T-cell (primary cell): Measurements from ENCODE around the gene AGPS. TPM values are rescaled to one million over a fixed set of nuclear protein-coding genes. Genes with fewer than 3 reads are reported as not detected.
"Not testable (repeated sequence)": the region's sequence is repeated elsewhere in the genome, so short reads cannot be mapped to it uniquely, and the experiment has no call there.

Experiments
- ATAC-seq, 4 experiments: fragments of 200-7000 bp in 3 of 4; fragments of 150-1000 bp in 1 of 4; cut with Tn5 transposase; replicated peaks in 1 of 4; 1 replicate in 3 of 4; 2 replicates in 1 of 4; pipeline ENCODE4 v1.10.0; 2021; ENCODE audit warnings: moderate library complexity in 3 of 4, mild to moderate bottlenecking in 2 of 4, moderate number of reproducible peaks in 1 of 4
- CTCF ChIA-PET, 2 donors: fragments of 300-600 bp; sonication (Branson Sonifier 250); formaldehyde crosslinking; loops; one replicate each; lab custom pipeline; 2022; ENCODE audit warnings: antibody characterized with exemption in 2 of 2; lab: Charles Lee
- POLR2A ChIA-PET, 2 donors: fragments of 300-600 bp; sonication (Branson Sonifier 250); formaldehyde crosslinking; loops; one replicate each; lab custom pipeline; 2022; ENCODE audit warnings: antibody characterized with exemption in 2 of 2; lab: Charles Lee
- DNase-seq, 35 experiments: peaks; one replicate each; pipeline versions ENCODE4 v3.0.0 to v3.0.0-alpha.2; 2013 to 2023
- H3K27ac ChIP-seq: one replicate; pipeline ENCODE4 v1.5.1; 2013; ENCODE audit warnings: low read length
- H3K27me3 ChIP-seq, 2 experiments: replicated peaks in 1 of 2; 1 replicate in 1 of 2; 2 replicates in 1 of 2; pipeline versions ENCODE4 v1.6.1 to v1.7.0; 2013; ENCODE audit warnings: low read length in 1 of 2, mixed read lengths in 1 of 2; ENCODE audit not compliant: control insufficient read depth in 2 of 2, insufficient read depth in 2 of 2; ENCODE audit errors: extremely low read depth in 1 of 2
- H3K36me3 ChIP-seq, 2 donors: 1 replicate in 1 of 2; 2 replicates in 1 of 2; pipeline versions ENCODE4 v1.6.1 to v1.7.0; 2013; ENCODE audit warnings: low read length in 1 of 2; ENCODE audit not compliant: control insufficient read depth in 2 of 2, insufficient read depth in 1 of 2; ENCODE audit errors: extremely low read depth in 1 of 2
- H3K4me1 ChIP-seq, 2 experiments: 1 replicate in 1 of 2; 2 replicates in 1 of 2; pipeline versions ENCODE4 v1.6.1 to v1.7.0; 2013; ENCODE audit warnings: low read length in 2 of 2, mixed read lengths in 1 of 2; ENCODE audit not compliant: insufficient read depth in 2 of 2, control insufficient read depth in 1 of 2; ENCODE audit errors: extremely low read depth in 1 of 2
- H3K4me3 ChIP-seq, 2 donors: 1 replicate in 1 of 2; 2 replicates in 1 of 2; pipeline versions ENCODE4 v1.5.1 to v1.7.0; 2013; ENCODE audit warnings: mild to moderate bottlenecking in 2 of 2, low read length in 1 of 2, moderate library complexity in 1 of 2; ENCODE audit not compliant: control insufficient read depth in 1 of 2; ENCODE audit errors: extremely low read depth in 1 of 2
- H3K9me3 ChIP-seq: 2 replicates; pipeline ENCODE4 v1.7.0; 2013
- H3K27ac Mint-ChIP-seq, 2 donors: one replicate each; pipeline ENCODE4 v1.8.0; 2020 to 2021; ENCODE audit warnings: mild to moderate bottlenecking in 2 of 2, mixed read lengths in 2 of 2
- H3K27me3 Mint-ChIP-seq, 2 donors: one replicate each; pipeline ENCODE4 v1.8.0; 2021 to 2022; ENCODE audit warnings: mixed read lengths in 2 of 2
- H3K36me3 Mint-ChIP-seq: one replicate; pipeline ENCODE4 v1.8.0; 2021; ENCODE audit warnings: mixed read lengths
- H3K4me1 Mint-ChIP-seq, 3 donors: one replicate each; pipeline ENCODE4 v1.8.0; 2020 to 2022; ENCODE audit warnings: mixed read lengths in 3 of 3, mild to moderate bottlenecking in 1 of 3
- H3K4me3 Mint-ChIP-seq, 3 donors: one replicate each; pipeline ENCODE4 v1.8.0; 2020 to 2022; ENCODE audit warnings: mild to moderate bottlenecking in 3 of 3, mixed read lengths in 3 of 3, moderate library complexity in 3 of 3
- H3K9me3 Mint-ChIP-seq, 3 donors: one replicate each; pipeline ENCODE4 v1.8.0; 2020 to 2022; ENCODE audit warnings: mixed read lengths in 3 of 3
- WGBS: methylation state at CpG from one replicate; pipeline ENCODE4 v1.1.5; 2013; ENCODE audit warnings: missing lambda C conversion rate; ENCODE audit not compliant: insufficient coverage; 5-methylcytosine and 5-hydroxymethylcytosine counted together
- total RNA-seq, 35 experiments: library from RNA in 6 of 35; stranded (reverse) in 6 of 35; fragments of 120-200 nt in 1 of 35; gene quantifications; one replicate each; pipeline versions ENCODE4 v1.2.1 to v1.2.4 and lab custom pipeline; 2013 to 2026

AGPS gene
- total RNA-seq, 5 donors from 2014 or later (not counting 1 experiment from before 2014, with no cell fraction given) = 26.1 to 32.3 (median 29.6) TPM

- Histone ChIP-seq H3K27me3 (no peaks in the 10 kb centered on the region), H3K27ac (no peak overlapping the region), H3K9me3 (peaks cover 12% of the 10 kb centered on the region), H3K4me1 (no peaks in the 10 kb centered on the region), H3K4me3 (no peak overlapping the region), H3K36me3 (peaks cover 9 to 11% of the 10 kb centered on the region in 2 donors)
- DNase-seq (no peak), ATAC-seq (no peak)
- H3K4me3 Mint-ChIP-seq = no peak overlapping the region
- POLR2A ChIA-PET = interaction anchor here in 1 of 2 donors (0.5 kb wide), 1 partner anchor 1455 kb away, joined by 9 read pairs; no protein-coding TSS in a partner anchor
- WGBS = 100% methylated on average over 2 of the region's 2 CpGs
- H3K9me3 Mint-ChIP-seq = peaks cover 32 to 67% (median 52%) of the 10 kb centered on the region in 3 donors
- peaks cover 86% of the 10 kb centered on the region for H3K36me3 Mint-ChIP-seq
- H3K27ac Mint-ChIP-seq = no peak overlapping the region
- CTCF ChIA-PET = interaction anchor here in 1 of 2 donors (0.5 to 0.6 kb wide), 2 partner anchors 550 to 968 kb away, joined by 4 to 7 read pairs; no protein-coding TSS in a partner anchor
- peaks cover 14 to 26% (median 23%) of the 10 kb centered on the region in 3 donors for H3K4me1 Mint-ChIP-seq
- no peaks in the 10 kb centered on the region for H3K27me3 Mint-ChIP-seq
Measured at GRCh38 chr2:177429688-177430325, 37.2 kb downstream of the AGPS start.

GRCh38 chr2:177430411-177430810 lies 37.8 kb downstream of the AGPS start:
- no peaks in the 10 kb centered on the region for H3K27me3 ChIP-seq
- H3K4me1 Mint-ChIP-seq = peaks cover 12 to 23% (median 22%) of the 10 kb centered on the region in 3 donors
- ChIA-PET CTCF (no interaction called here), POLR2A (interaction anchor here in 1 of 2 donors (0.5 to 0.6 kb wide), 2 partner anchors 413 to 1455 kb away, joined by 9 read pairs; no protein-coding TSS in a partner anchor)
- WGBS = 50% methylated on average over 2 of the region's 4 CpGs
- peaks cover 12% of the 10 kb centered on the region for H3K9me3 ChIP-seq
- H3K27ac Mint-ChIP-seq = no peak overlapping the region
- ATAC-seq (no peak), DNase-seq (no peak)
- peaks cover 32 to 67% (median 52%) of the 10 kb centered on the region in 3 donors for H3K9me3 Mint-ChIP-seq
- H3K4me1 ChIP-seq = no peaks in the 10 kb centered on the region
- peaks cover 86% of the 10 kb centered on the region for H3K36me3 Mint-ChIP-seq
- H3K4me3 Mint-ChIP-seq = no peak overlapping the region
- H3K27ac ChIP-seq = no peak overlapping the region
- H3K4me3 ChIP-seq = no peak overlapping the region
- H3K27me3 Mint-ChIP-seq = no peaks in the 10 kb centered on the region
- H3K36me3 ChIP-seq = peaks cover 9 to 11% of the 10 kb centered on the region in 2 donors

- DNase-seq, H3K4me3 ChIP-seq, H3K27ac Mint-ChIP-seq, H3K27me3 Mint-ChIP-seq, ATAC-seq, H3K27ac ChIP-seq, H3K4me3 Mint-ChIP-seq, CTCF ChIA-PET, H3K4me1 ChIP-seq, H3K27me3 ChIP-seq: not testable (repeated sequence)
- POLR2A ChIA-PET = interaction anchor here in 1 of 2 donors (0.6 kb wide), 2 partner anchors 192 to 414 kb away, joined by 3 to 9 read pairs; no protein-coding TSS in a partner anchor
- Mint-ChIP-seq H3K4me1 (peaks cover 4 to 16% (median 14%) of the 10 kb centered on the region in 3 donors), H3K36me3 (peaks cover 82% of the 10 kb centered on the region), H3K9me3 (peaks cover 26 to 60% (median 45%) of the 10 kb centered on the region in 3 donors)
- peaks cover 9 to 11% of the 10 kb centered on the region in 2 donors for H3K36me3 ChIP-seq
- 100% methylated on average over 4 of the region's 12 CpGs for WGBS
- H3K9me3 ChIP-seq = peaks cover 12% of the 10 kb centered on the region
Measured at GRCh38 chr2:177431111-177431725, 38.6 kb downstream of the AGPS start.

- Mint-ChIP-seq H3K36me3 (peaks cover 74% of the 10 kb centered on the region), H3K9me3 (peaks cover 12 to 45% (median 31%) of the 10 kb centered on the region in 3 donors), H3K4me1 (peaks cover 0 to 7% (median 6%) of the 10 kb centered on the region in 3 donors), H3K27ac (no peak overlapping the region), H3K4me3 (no peak overlapping the region), H3K27me3 (no peaks in the 10 kb centered on the region)
- Histone ChIP-seq H3K27ac (no peak overlapping the region), H3K9me3 (peaks cover 10% of the 10 kb centered on the region), H3K27me3 (no peaks in the 10 kb centered on the region), H3K4me3 (no peak overlapping the region), H3K36me3 (peaks cover 11 to 12% of the 10 kb centered on the region in 2 donors), H3K4me1 (no peaks in the 10 kb centered on the region)
- no peak for DNase-seq
- ChIA-PET POLR2A (interaction anchor here in 1 of 2 donors (0.6 kb wide), 1 partner anchor 579 kb away, joined by 3 read pairs; no protein-coding TSS in a partner anchor), CTCF (interaction anchor here (0.6 to 1.1 kb wide), 2 partner anchors 81 to 268 kb away, joined by 3 to 4 read pairs; no protein-coding TSS in a partner anchor)
- whole genome bisulfite sequencing = no CpG with 5 or more reads among the region's 1 CpG
- ATAC-seq = no peak
Measured at GRCh38 chr2:177432703-177433102, 40.1 kb downstream of the AGPS start.

- no peak for ATAC-seq
- POLR2A ChIA-PET = interaction anchor here in 1 of 2 donors (0.6 kb wide), 3 partner anchors 54 to 1139 kb away, joined by 3 to 6 read pairs (median 6); no protein-coding TSS in a partner anchor
- peaks cover 10% of the 10 kb centered on the region for H3K9me3 ChIP-seq
- H3K27ac ChIP-seq = no peak overlapping the region
- Mint-ChIP-seq H3K4me3 (no peak overlapping the region), H3K27ac (no peak overlapping the region), H3K9me3 (peaks cover 6 to 40% (median 27%) of the 10 kb centered on the region in 3 donors), H3K4me1 (peaks cover 0 to 3% (median 0%) of the 10 kb centered on the region in 3 donors), H3K36me3 (peaks cover 70% of the 10 kb centered on the region), H3K27me3 (no peaks in the 10 kb centered on the region)
- no peak overlapping the region for H3K4me3 ChIP-seq
- DNase-seq = no peak
- WGBS = no CpG with 5 or more reads among the region's 1 CpG
- H3K4me1 ChIP-seq = no peaks in the 10 kb centered on the region
- CTCF ChIA-PET = interaction anchor here in 1 of 2 donors (0.6 to 1.1 kb wide), 3 partner anchors 63 to 950 kb away, joined by 3 to 7 read pairs (median 3); no protein-coding TSS in a partner anchor
- no peaks in the 10 kb centered on the region for H3K27me3 ChIP-seq
- peaks cover 11 to 15% of the 10 kb centered on the region in 2 donors for H3K36me3 ChIP-seq
Measured at GRCh38 chr2:177433402-177433801, 40.8 kb downstream of the AGPS start.

GRCh38 chr2:177434475-177434874 lies 41.9 kb downstream of the AGPS start:
- Mint-ChIP-seq H3K27ac (no peak overlapping the region), H3K9me3 (peaks cover 0 to 31% (median 20%) of the 10 kb centered on the region in 3 donors), H3K36me3 (peaks cover 62% of the 10 kb centered on the region), H3K4me1 (no peaks in the 10 kb centered on the region), H3K4me3 (no peak overlapping the region), H3K27me3 (no peaks in the 10 kb centered on the region)
- POLR2A ChIA-PET = no interaction called here
- DNase-seq (no peak), ATAC-seq (no peak)
- Histone ChIP-seq H3K9me3 (peaks cover 10% of the 10 kb centered on the region), H3K27me3 (no peaks in the 10 kb centered on the region), H3K36me3 (peaks cover 6 to 13% of the 10 kb centered on the region in 2 donors), H3K4me3 (no peak overlapping the region), H3K4me1 (no peaks in the 10 kb centered on the region), H3K27ac (no peak overlapping the region)
- WGBS = no CpG with 5 or more reads among the region's 1 CpG
- CTCF ChIA-PET = no interaction called here
